GM18870 (cell line): ENCODE measurements around the gene DLGAP4.

Experiments
- ATAC-seq: cut with Tn5 transposase; IDR thresholded peaks from one replicate; pipeline ENCODE4 v1.9.1; 2021; ENCODE audit warnings: moderate library complexity; ENCODE audit not compliant: unreplicated experiment

Gene DLGAP4

GRCh38 chr20:36440370-36441026 is 134.4 kb downstream of the DLGAP4 start:
- ATAC-seq: no peak

GRCh38 chr20:36441027-36441414 is 134.9 kb downstream of the DLGAP4 start:
- ATAC-seq: no peak

- no peak for ATAC-seq
These were observed 135.3 kb downstream of the DLGAP4 start for GRCh38 chr20:36441416-36441815.

GRCh38 chr20:36445847-36446246 is 139.7 kb downstream of the DLGAP4 start:
- ATAC-seq: no peak

GRCh38 chr20:36446557-36446956 is 140.4 kb downstream of the DLGAP4 start:
- no peak for ATAC-seq

GRCh38 chr20:36447101-36447500 is 141.0 kb downstream of the DLGAP4 start:
- ATAC-seq: no peak

- no peak for ATAC-seq
These were observed 143.5 kb downstream of the DLGAP4 start for GRCh38 chr20:36449663-36450062.

GRCh38 chr20:36454332-36454697 is 148.2 kb downstream of the DLGAP4 start:
- no peak for ATAC-seq

GRCh38 chr20:36454698-36455427 is 148.7 kb downstream of the DLGAP4 start:
- no peak for ATAC-seq

GRCh38 chr20:36455972-36456625 is 150.0 kb downstream of the DLGAP4 start:
- no peak for ATAC-seq

GRCh38 chr20:36460648-36461599 is 154.8 kb downstream of the DLGAP4 start:
- ATAC-seq: peak; percentile 39

GRCh38 chr20:36461600-36462439 is 155.7 kb downstream of the DLGAP4 start:
- no peak for ATAC-seq

GRCh38 chr20:36462440-36463211 is 156.5 kb downstream of the DLGAP4 start:
- no peak for ATAC-seq

- no peak for ATAC-seq
These were observed 157.3 kb downstream of the DLGAP4 start for GRCh38 chr20:36463212-36464061.

- no peak for ATAC-seq
These were observed 159.3 kb downstream of the DLGAP4 start for GRCh38 chr20:36465109-36466080.

GRCh38 chr20:36466089-36466488 is 159.9 kb downstream of the DLGAP4 start:
- ATAC-seq: no peak
